GM12801 (cell line): ENCODE measurements around the gene ADAMTS7.

ENCODE experiments used
- TF ChIP-seq, protein P1 (sequence below): IDR thresholded peaks from one replicate; pipeline ENCODE4 v1.5.1; 2011; ENCODE audit warnings: control low read depth; ENCODE audit not compliant: insufficient read length; ENCODE audit errors: extremely low read depth

The ADAMTS7 gene

DNA sequence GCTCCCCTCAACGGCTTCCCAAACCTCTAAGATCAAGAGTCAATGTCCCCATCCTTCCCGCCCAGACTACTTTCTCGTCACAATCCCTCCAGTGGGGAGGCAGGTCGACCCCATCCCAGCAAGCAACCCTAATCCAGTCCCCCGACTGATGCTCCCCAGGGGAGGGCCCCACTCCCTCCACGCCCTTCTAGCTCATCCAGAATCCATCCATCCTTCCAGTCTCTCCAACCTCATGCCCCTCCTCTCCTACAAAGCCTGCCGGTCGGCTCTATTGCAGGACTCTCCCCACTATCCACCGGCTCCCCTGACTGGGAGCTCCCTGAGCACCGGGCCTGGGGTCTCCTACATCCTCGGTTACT, 1.3 kb downstream of the ADAMTS7 start:
- TF ChIP-seq, protein P1, sequence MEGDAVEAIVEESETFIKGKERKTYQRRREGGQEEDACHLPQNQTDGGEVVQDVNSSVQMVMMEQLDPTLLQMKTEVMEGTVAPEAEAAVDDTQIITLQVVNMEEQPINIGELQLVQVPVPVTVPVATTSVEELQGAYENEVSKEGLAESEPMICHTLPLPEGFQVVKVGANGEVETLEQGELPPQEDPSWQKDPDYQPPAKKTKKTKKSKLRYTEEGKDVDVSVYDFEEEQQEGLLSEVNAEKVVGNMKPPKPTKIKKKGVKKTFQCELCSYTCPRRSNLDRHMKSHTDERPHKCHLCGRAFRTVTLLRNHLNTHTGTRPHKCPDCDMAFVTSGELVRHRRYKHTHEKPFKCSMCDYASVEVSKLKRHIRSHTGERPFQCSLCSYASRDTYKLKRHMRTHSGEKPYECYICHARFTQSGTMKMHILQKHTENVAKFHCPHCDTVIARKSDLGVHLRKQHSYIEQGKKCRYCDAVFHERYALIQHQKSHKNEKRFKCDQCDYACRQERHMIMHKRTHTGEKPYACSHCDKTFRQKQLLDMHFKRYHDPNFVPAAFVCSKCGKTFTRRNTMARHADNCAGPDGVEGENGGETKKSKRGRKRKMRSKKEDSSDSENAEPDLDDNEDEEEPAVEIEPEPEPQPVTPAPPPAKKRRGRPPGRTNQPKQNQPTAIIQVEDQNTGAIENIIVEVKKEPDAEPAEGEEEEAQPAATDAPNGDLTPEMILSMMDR: no peak

DNA sequence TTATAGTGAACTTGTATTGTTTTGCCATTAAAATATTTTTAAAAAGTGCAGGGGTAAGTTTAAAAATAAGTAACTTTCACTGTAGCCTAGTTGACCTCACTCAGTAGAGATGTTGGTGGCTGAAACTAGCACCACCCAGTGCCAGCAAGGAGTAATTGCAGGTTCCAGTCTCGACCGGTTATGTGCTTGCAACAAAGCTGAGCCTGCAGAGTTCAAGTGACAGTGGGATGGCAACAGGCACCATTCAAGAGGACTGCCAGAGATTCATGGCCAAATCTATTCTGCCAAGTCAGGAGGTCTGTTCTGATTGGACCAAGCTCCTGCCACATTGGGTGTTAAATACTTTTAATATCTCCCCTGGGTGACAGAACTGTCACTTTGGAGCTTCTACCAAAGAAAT, 2.7 kb downstream of the ADAMTS7 start:
- TF ChIP-seq, protein P1: no peak

DNA sequence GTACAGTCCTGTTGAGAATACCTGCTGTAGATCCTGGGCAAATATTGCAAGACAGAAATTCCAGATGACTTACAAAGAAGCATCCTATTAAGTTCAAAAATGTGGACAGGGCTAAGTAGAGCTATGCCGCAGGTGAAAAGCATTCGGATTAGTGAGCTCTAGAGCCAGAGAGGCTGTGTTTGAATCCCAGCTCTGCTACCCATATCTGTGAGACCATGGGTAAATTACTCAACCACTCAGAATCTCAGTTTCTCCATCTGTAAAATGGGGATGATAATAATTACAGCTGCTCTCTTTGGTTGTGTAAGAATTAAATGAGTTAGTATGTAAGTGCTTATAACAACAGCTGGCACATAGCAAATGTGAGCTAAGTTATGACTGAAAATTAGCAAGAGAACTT, 3.9 kb downstream of the ADAMTS7 start:
- TF ChIP-seq, protein P1: no peak

DNA sequence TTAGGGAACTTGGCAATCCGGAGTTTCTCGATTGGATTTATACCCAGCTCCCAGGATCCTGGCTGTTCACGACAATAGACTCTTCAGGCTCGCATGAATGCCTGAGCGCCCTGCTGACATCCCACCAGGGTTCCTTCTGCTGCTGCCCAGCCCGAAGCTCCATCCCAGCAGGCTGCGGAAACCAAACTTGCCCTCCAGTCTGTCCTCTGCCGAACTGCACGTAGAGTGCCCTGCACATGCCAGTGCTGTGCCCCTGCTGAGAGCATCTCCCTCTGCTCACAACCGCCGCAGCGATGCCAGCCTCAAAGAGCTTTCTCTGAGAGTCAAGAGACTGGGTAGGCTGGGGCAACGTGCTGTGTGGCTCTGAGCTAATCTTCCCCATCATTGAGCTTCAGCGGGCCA, 6.9 kb downstream of the ADAMTS7 start:
- TF ChIP-seq, protein P1: no peak

DNA sequence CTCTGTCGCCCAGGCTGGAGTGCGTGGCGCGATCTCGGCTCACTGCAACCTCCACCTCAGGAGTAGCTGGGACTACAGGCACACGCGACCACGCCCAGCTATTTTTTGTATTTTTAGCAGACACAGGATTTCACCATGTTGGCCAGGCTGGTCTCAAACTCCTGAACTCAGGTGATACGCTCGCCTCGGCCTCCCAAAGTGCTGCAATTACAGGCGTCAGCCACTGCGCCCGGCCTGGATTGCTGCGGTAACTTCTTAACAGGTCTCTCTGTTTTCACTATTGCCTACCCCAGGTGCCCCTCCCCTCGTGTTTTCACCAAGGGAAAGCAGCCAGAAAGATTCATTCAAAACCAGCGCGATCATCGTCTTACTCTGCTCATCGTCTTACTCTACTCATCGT, 10.5 kb downstream of the ADAMTS7 start:
- TF ChIP-seq, protein P1: no peak

DNA sequence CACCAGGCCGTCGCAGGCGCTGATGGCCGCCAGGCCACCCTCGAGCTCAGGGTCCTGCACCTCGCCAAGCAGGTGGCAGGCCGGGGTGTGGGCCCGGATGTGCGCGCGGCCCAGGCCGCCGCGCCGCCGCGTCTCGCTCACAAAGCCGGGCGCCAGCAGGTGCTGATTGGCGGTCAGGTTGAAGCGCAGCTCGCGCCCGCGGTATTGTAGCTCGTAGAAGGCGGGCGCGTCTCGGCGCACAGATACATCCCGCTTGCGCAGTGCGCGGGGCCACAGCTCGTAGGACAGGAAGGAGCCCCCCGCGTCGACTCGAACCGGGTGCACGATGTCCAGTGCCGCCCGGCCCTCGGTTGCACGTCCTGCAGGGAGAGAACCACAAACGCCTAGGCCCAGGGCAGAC, 11.1 kb downstream of the ADAMTS7 start:
- TF ChIP-seq, protein P1: no peak

DNA sequence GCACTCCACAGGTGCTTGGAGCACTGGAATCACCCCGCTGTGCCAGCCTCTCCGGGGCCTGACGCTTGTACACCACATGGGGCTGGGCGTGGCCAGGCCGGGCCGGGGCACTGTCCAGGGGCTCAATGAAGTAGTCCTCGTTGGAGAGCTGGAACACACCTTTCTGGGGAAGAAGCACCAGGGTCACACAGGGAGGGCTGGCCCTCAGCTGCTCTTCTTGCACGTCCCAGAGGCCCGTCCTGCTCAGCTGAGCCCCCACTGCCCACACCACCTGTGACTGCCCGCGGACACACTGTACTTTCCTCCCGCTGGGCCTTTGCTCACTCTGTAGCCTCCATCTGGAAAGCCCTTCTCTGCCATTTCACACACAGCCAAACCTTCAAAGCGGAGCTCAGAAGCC, 13.3 kb downstream of the ADAMTS7 start:
- TF ChIP-seq, protein P1: no peak

DNA sequence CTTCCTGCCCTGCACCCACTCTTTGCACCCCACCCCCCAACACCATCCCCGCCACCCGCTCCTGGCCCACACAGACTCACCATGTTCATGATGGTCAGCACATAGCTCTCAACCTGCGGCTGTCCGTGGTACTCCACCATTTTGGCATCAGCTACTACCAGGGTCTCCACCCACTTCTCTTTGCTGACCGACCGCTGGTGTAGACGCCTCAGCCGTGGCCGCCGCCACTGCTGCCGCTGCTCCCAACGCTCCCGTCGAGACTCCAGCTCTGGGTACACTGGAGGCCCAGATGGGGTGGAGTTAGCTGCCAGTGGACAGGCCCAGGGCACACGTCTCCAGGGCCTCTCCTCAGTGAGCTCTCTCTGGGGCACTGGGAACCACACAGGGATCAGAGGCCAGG, 14.8 kb downstream of the ADAMTS7 start:
- TF ChIP-seq, protein P1: no peak
